SU-DHL-6 (cell line): ENCODE results near the gene CDSN.

ENCODE experiments used
- H2AFZ ChIP-seq: fragments of 200-600 bp; sonication (generic); 2 replicates; pipeline ENCODE4 v1.6.1; 2014; ENCODE audit warnings: low read depth, mild to moderate bottlenecking, moderate library complexity, mixed read lengths, antibody characterized with exemption, low read length; ENCODE audit not compliant: severe bottlenecking
- H3F3A ChIP-seq: fragments of 200-600 bp; shearing (Covaris generic); 2 replicates; pipeline ENCODE4 v1.6.0; 2016; ENCODE audit warnings: antibody characterized with exemption, mild to moderate bottlenecking; ENCODE audit not compliant: insufficient read depth
- H3K27ac ChIP-seq: fragments of 200-600 bp; sonication (generic); 2 replicates; pipeline ENCODE4 v1.5.1; 2016; ENCODE audit warnings: low read depth, mild to moderate bottlenecking, low read length, moderate library complexity, mixed read lengths
- H3K27me3 ChIP-seq: fragments of 200-600 bp; sonication (generic), shearing (Covaris generic); 2 replicates; pipeline ENCODE4 v1.6.0; 2014; ENCODE audit warnings: mild to moderate bottlenecking, low read length
- H3K36me3 ChIP-seq: fragments of 200-600 bp; sonication (generic); 2 replicates; pipeline ENCODE4 v1.6.1; 2014; ENCODE audit warnings: mild to moderate bottlenecking, low read length, mixed read lengths
- H3K4me2 ChIP-seq: fragments of 300-600, 200-600 bp; shearing (Covaris generic), sonication (generic); 2 replicates; pipeline ENCODE4 v1.6.0; 2014; ENCODE audit warnings: low read length, low read depth, mild to moderate bottlenecking; ENCODE audit not compliant: poor library complexity, severe bottlenecking
- H3K4me3 ChIP-seq: fragments of 200-600 bp; sonication (generic); 2 replicates; pipeline ENCODE4 v1.5.1; 2014; ENCODE audit warnings: antibody characterized with exemption, low read length, mild to moderate bottlenecking, mixed read lengths; ENCODE audit not compliant: insufficient read depth, poor library complexity, severe bottlenecking
- H3K79me2 ChIP-seq: fragments of 200-600 bp; sonication (generic); 2 replicates; pipeline ENCODE4 v1.6.1; 2014; ENCODE audit warnings: mild to moderate bottlenecking, low read length, moderate library complexity; ENCODE audit not compliant: insufficient read depth
- H3K9ac ChIP-seq: fragments of 200-600 bp; sonication (generic); 2 replicates; pipeline ENCODE4 v1.7.0; 2014; ENCODE audit warnings: mild to moderate bottlenecking, low read length
- H3K9me2 ChIP-seq: fragments of 200-600 bp; sonication (generic); replicated peaks from 2 replicates; pipeline ENCODE4 v1.6.1; 2014; ENCODE audit warnings: low read length; ENCODE audit not compliant: insufficient read depth
- H3K9me3 ChIP-seq: fragments of 200-600 bp; sonication (generic); 2 replicates; pipeline ENCODE4 v1.6.1; 2014; ENCODE audit warnings: low read length, mixed read lengths; ENCODE audit not compliant: insufficient read depth
- H4K20me1 ChIP-seq: fragments of 200-600 bp; sonication (generic); 2 replicates; pipeline ENCODE4 v1.6.1; 2014; ENCODE audit warnings: low read depth, mild to moderate bottlenecking, antibody characterized with exemption, low read length, moderate library complexity, mixed read lengths
- CTCF ChIP-seq: fragments of 200-600 bp; sonication (generic); IDR thresholded peaks from one replicate; pipeline ENCODE4 v1.5.1; 2017; ENCODE audit warnings: antibody characterized with exemption, mild to moderate bottlenecking, low read length, moderate library complexity; ENCODE audit not compliant: insufficient read depth, poor library complexity, severe bottlenecking
- EZH2phosphoT487 ChIP-seq: fragments of 200-600 bp; sonication (generic), shearing (Covaris generic); conservative IDR thresholded peaks from 2 replicates; pipeline ENCODE4 v1.6.1; 2018; ENCODE audit warnings: mild to moderate bottlenecking, antibody characterized with exemption, low read length, moderate library complexity, mixed read lengths

CDSN gene

GRCh38 chr6:31110825-31111582 lies 9.2 kb downstream of the CDSN start:
- H3K4me2 ChIP-seq = no peak overlapping the region
- H3K36me3 ChIP-seq = no peaks in the 10 kb centered on the region
- no peaks in the 10 kb centered on the region for H3K9me3 ChIP-seq
- no peaks in the 10 kb centered on the region for H3K9me2 ChIP-seq
- no peak overlapping the region for H3K9ac ChIP-seq
- H2AFZ ChIP-seq = no peak overlapping the region
- no peak overlapping the region for H3K27ac ChIP-seq
- no peak overlapping the region for H3K4me3 ChIP-seq
- H4K20me1 ChIP-seq = no peaks in the 10 kb centered on the region
- TF ChIP-seq EZH2phosphoT487 = no peak
- no peak for TF ChIP-seq CTCF
- no peaks in the 10 kb centered on the region for H3K79me2 ChIP-seq
- H3F3A ChIP-seq = no peaks in the 10 kb centered on the region
- H3K27me3 ChIP-seq = no peaks in the 10 kb centered on the region

- Histone ChIP-seq H3F3A (no peaks in the 10 kb centered on the region), H3K9ac (no peak overlapping the region), H3K79me2 (no peaks in the 10 kb centered on the region), H3K27me3 (no peaks in the 10 kb centered on the region), H3K4me3 (no peak overlapping the region), H3K36me3 (no peaks in the 10 kb centered on the region), H3K4me2 (no peak overlapping the region), H3K9me3 (no peaks in the 10 kb centered on the region), H4K20me1 (no peaks in the 10 kb centered on the region), H2AFZ (no peak overlapping the region), H3K9me2 (no peaks in the 10 kb centered on the region), H3K27ac (no peak overlapping the region)
- TF ChIP-seq EZH2phosphoT487 = no peak
- TF ChIP-seq CTCF = no peak
Measured at GRCh38 chr6:31107052-31107451, 13.2 kb downstream of the CDSN start.

GRCh38 chr6:31103136-31103535 lies 17.1 kb downstream of the CDSN start:
- Histone ChIP-seq H4K20me1 (no peaks in the 10 kb centered on the region), H3K4me3 (no peak overlapping the region), H3K36me3 (no peaks in the 10 kb centered on the region), H3F3A (no peaks in the 10 kb centered on the region), H3K4me2 (no peak overlapping the region), H3K9ac (no peak overlapping the region), H3K27ac (no peak overlapping the region), H3K27me3 (no peaks in the 10 kb centered on the region), H3K9me3 (no peaks in the 10 kb centered on the region), H3K9me2 (no peaks in the 10 kb centered on the region), H2AFZ (no peak overlapping the region), H3K79me2 (no peaks in the 10 kb centered on the region)
- TF ChIP-seq CTCF (no peak), EZH2phosphoT487 (no peak)
